GM12873 (cell line): ENCODE data around the gene BORCS5.

Source experiments
- CTCF ChIP-seq: IDR thresholded peaks from 2 replicates; pipeline ENCODE4 v1.5.1; 2012; ENCODE audit warnings: low read depth, mild to moderate bottlenecking, moderate library complexity, low read length, control low read depth; ENCODE audit not compliant: insufficient read depth; ENCODE audit errors: missing control alignments

Gene BORCS5

GRCh38 chr12:12465522-12465921 is 108.6 kb downstream of the BORCS5 start:
- no peak for TF ChIP-seq CTCF

- no peak for TF ChIP-seq CTCF
Measured at GRCh38 chr12:12466157-12466556, 109.3 kb downstream of the BORCS5 start.

GRCh38 chr12:12467264-12467663 is 110.4 kb downstream of the BORCS5 start:
- TF ChIP-seq CTCF, result no peak

GRCh38 chr12:12467688-12468261 is 110.9 kb downstream of the BORCS5 start:
- no peak for TF ChIP-seq CTCF

- no peak for TF ChIP-seq CTCF
Measured at GRCh38 chr12:12468575-12468974, 111.7 kb downstream of the BORCS5 start.

GRCh38 chr12:12469386-12469785 is 112.5 kb downstream of the BORCS5 start:
- no peak for TF ChIP-seq CTCF

- no peak for TF ChIP-seq CTCF
Measured at GRCh38 chr12:12470751-12471306, 114.0 kb downstream of the BORCS5 start.
